H1 (cell line): ENCODE results near the gene IPO13. TPM values are rescaled to one million over a fixed set of nuclear protein-coding genes. Genes with fewer than 3 reads are reported as not detected.
A peak's percentile ranks its signal among the peaks of the same experiment; 100 is the strongest.

Source experiments
- CTCF ChIA-PET: fragments of 300-600 bp; sonication (Branson Sonifier 250); formaldehyde crosslinking; loops from one replicate; lab custom pipeline; 2021; ENCODE audit not compliant: partially characterized antibody; lab: Charles Lee
- POLR2A ChIA-PET: fragments of 300-600 bp; sonication (Branson Sonifier 250); formaldehyde crosslinking; loops from one replicate; lab custom pipeline; 2021; ENCODE audit warnings: inconsistent platforms; ENCODE audit not compliant: partially characterized antibody; lab: Charles Lee
- DNase-seq, 2 experiments: peaks; one replicate each; pipeline versions ENCODE4 v3.0.0 to v3.0.0-alpha.2; 2010 to 2022; ENCODE audit warnings: low spot score in 2 of 2, low read depth in 1 of 2, mixed read lengths in 1 of 2
- FAIRE-seq: peaks from 2 replicates; lab custom pipeline; 2011; peaks lifted over from hg19 to GRCh38; lab: Jason Lieb, UNC
- H2AFZ ChIP-seq: 2 replicates; pipeline ENCODE4 v1.8.1; 2012; ENCODE audit warnings: low read length, inconsistent platforms
- H2AK5ac ChIP-seq: 2 replicates; pipeline ENCODE4 v1.6.1; 2013; ENCODE audit warnings: low read depth, low read length
- H2BK120ac ChIP-seq: replicated peaks from 2 replicates; pipeline ENCODE3; 2013; ENCODE audit warnings: low read depth, low read length, inconsistent platforms
- H2BK12ac ChIP-seq: 2 replicates; pipeline ENCODE4 v1.6.1; 2013; ENCODE audit warnings: low read depth, low read length
- H2BK15ac ChIP-seq: 2 replicates; pipeline ENCODE4 v1.6.1; 2013; ENCODE audit warnings: low read length
- H2BK20ac ChIP-seq: 2 replicates; pipeline ENCODE4 v1.6.1; 2013; ENCODE audit warnings: low read length
- H2BK5ac ChIP-seq: 2 replicates; pipeline ENCODE4 v1.6.1; 2013; ENCODE audit warnings: low read depth, low read length
- H3K14ac ChIP-seq: 2 replicates; pipeline ENCODE4 v1.6.1; 2013; ENCODE audit warnings: inconsistent platforms; ENCODE audit not compliant: insufficient read length
- H3K18ac ChIP-seq: 2 replicates; pipeline ENCODE4 v1.6.1; 2013; ENCODE audit warnings: low read length; ENCODE audit errors: extremely low read depth
- H3K23ac ChIP-seq: 2 replicates; pipeline ENCODE4 v1.6.1; 2013; ENCODE audit warnings: inconsistent platforms; ENCODE audit not compliant: insufficient read length
- H3K23me2 ChIP-seq: 2 replicates; pipeline ENCODE4 v1.6.1; 2013; ENCODE audit warnings: low read depth, low read length
- H3K27ac ChIP-seq: 2 replicates; pipeline ENCODE4 v1.6.1; 2011; ENCODE audit warnings: low read depth, low read length, inconsistent platforms
- H3K27me3 ChIP-seq, 4 experiments: replicated peaks in 1 of 4; 1 replicate in 1 of 4; 2 replicates in 3 of 4; pipeline versions ENCODE4 v1.6.1 to v1.8.1; 2011 to 2013; ENCODE audit warnings: low read length in 3 of 4, mild to moderate bottlenecking in 3 of 4, inconsistent platforms in 2 of 4, mixed read lengths in 2 of 4, moderate library complexity in 1 of 4; ENCODE audit not compliant: control insufficient read depth in 3 of 4, insufficient read depth in 3 of 4; ENCODE audit errors: extremely low read depth in 1 of 4
- H3K36me3 ChIP-seq, 4 experiments: 2 replicates each; pipeline versions ENCODE4 v1.6.1 to v1.8.1; 2011 to 2013; ENCODE audit warnings: mild to moderate bottlenecking in 4 of 4, low read length in 3 of 4, moderate library complexity in 2 of 4, control low read depth in 1 of 4, inconsistent platforms in 1 of 4; ENCODE audit not compliant: insufficient read depth in 4 of 4, control insufficient read depth in 2 of 4
- H3K4ac ChIP-seq: replicated peaks from 2 replicates; pipeline ENCODE3; 2013; ENCODE audit warnings: low read length, low read depth, mixed read lengths, inconsistent platforms; ENCODE audit not compliant: insufficient read length
- H3K4me1 ChIP-seq, 4 experiments: replicated peaks in 1 of 4; 1 replicate in 1 of 4; 2 replicates in 3 of 4; pipeline versions ENCODE4 v1.6.1 to v1.8.1; 2011 to 2013; ENCODE audit warnings: low read length in 3 of 4, inconsistent platforms in 2 of 4, mixed read lengths in 1 of 4; ENCODE audit not compliant: insufficient read depth in 4 of 4, control insufficient read depth in 3 of 4
- H3K4me2 ChIP-seq, 2 experiments: 2 replicates each; pipeline versions ENCODE4 v1.6.1 to v1.8.1; 2011 to 2013; ENCODE audit warnings: low read depth in 2 of 2, low read length in 2 of 2, control low read depth in 1 of 2, inconsistent platforms in 1 of 2, mild to moderate bottlenecking in 1 of 2; ENCODE audit not compliant: insufficient read depth in 1 of 2
- H3K4me3 ChIP-seq, 4 experiments: fragments of 200-600, 300-600 bp in 1 of 4; sonication (generic), shearing (Covaris generic), sonication (Bioruptor Twin) in 1 of 4; 2 replicates each; pipeline versions ENCODE4 v1.5.1 to v1.8.1; 2011 to 2016; ENCODE audit warnings: low read length in 4 of 4, low read depth in 3 of 4, control low read depth in 2 of 4, inconsistent platforms in 2 of 4, mild to moderate bottlenecking in 2 of 4, mixed read lengths in 1 of 4, moderate library complexity in 1 of 4; ENCODE audit not compliant: insufficient read depth in 2 of 4; ENCODE audit errors: extremely low read depth in 1 of 4
- H3K56ac ChIP-seq: replicated peaks from 2 replicates; pipeline ENCODE3; 2013; ENCODE audit warnings: low read depth, mild to moderate bottlenecking, mixed read lengths, low read length, inconsistent platforms; ENCODE audit not compliant: insufficient read length
- H3K79me1 ChIP-seq: 2 replicates; pipeline ENCODE4 v1.6.1; 2013; ENCODE audit warnings: low read depth, low read length, control low read depth
- H3K79me2 ChIP-seq, 2 experiments: 2 replicates each; pipeline versions ENCODE4 v1.6.1 to v1.8.1; 2012 to 2013; ENCODE audit warnings: low read length in 2 of 2, mild to moderate bottlenecking in 2 of 2, inconsistent platforms in 1 of 2; ENCODE audit not compliant: insufficient read depth in 2 of 2, control insufficient read depth in 1 of 2
- H3K9ac ChIP-seq, 4 experiments: replicated peaks in 1 of 4; 1 replicate in 1 of 4; 2 replicates in 3 of 4; pipeline versions ENCODE4 v1.6.1 to v1.8.1; 2011 to 2013; ENCODE audit warnings: low read depth in 3 of 4, low read length in 3 of 4, control low read depth in 2 of 4, mild to moderate bottlenecking in 2 of 4, moderate library complexity in 2 of 4, inconsistent platforms in 1 of 4; ENCODE audit errors: extremely low read depth in 1 of 4
- H3K9me3 ChIP-seq, 2 experiments: 2 replicates each; pipeline versions ENCODE4 v1.6.1 to v1.8.1; 2012 to 2013; ENCODE audit warnings: mild to moderate bottlenecking in 2 of 2, moderate library complexity in 2 of 2, control low read depth in 1 of 2, inconsistent platforms in 1 of 2, low read depth in 1 of 2, low read length in 1 of 2, mixed read lengths in 1 of 2; ENCODE audit not compliant: insufficient read depth in 2 of 2
- H4K20me1 ChIP-seq, 2 experiments: replicated peaks in 1 of 2; 2 replicates each; pipeline versions ENCODE3 to v1.8.1; 2011 to 2013; ENCODE audit warnings: inconsistent platforms in 2 of 2, low read length in 2 of 2, mild to moderate bottlenecking in 1 of 2; ENCODE audit not compliant: insufficient read depth in 2 of 2, control insufficient read depth in 1 of 2
- H4K5ac ChIP-seq: 2 replicates; pipeline ENCODE4 v1.6.1; 2013; ENCODE audit warnings: low read length, low read depth, mixed read lengths, inconsistent platforms; ENCODE audit not compliant: insufficient read length
- H4K8ac ChIP-seq: 2 replicates; pipeline ENCODE4 v1.8.0; 2013; ENCODE audit warnings: mild to moderate bottlenecking, moderate library complexity, low read length, inconsistent platforms; ENCODE audit not compliant: insufficient read depth; ENCODE audit errors: extremely low read depth
- H4K91ac ChIP-seq: replicated peaks from 2 replicates; pipeline ENCODE3; 2013; ENCODE audit warnings: low read length, mixed read lengths, inconsistent platforms; ENCODE audit not compliant: insufficient read length
- ASH2L ChIP-seq: fragments of 200-600, 300-600 bp; sonication (generic); IDR thresholded peaks from one replicate; pipeline ENCODE4 v1.7.1; 2017; ENCODE audit warnings: low read length
- CREB1 ChIP-seq: IDR thresholded peaks from 2 replicates; pipeline ENCODE4 v1.6.1; 2012; ENCODE audit warnings: inconsistent platforms
- EP300 ChIP-seq, 2 experiments: IDR thresholded peaks; 1 replicate in 1 of 2; 2 replicates in 1 of 2; pipeline ENCODE4 v1.6.1; 2011 to 2012; ENCODE audit warnings: low read depth in 2 of 2, low read length in 2 of 2, mild to moderate bottlenecking in 2 of 2, borderline replicate concordance in 1 of 2, inconsistent platforms in 1 of 2, moderate library complexity in 1 of 2
- KDM4A ChIP-seq: IDR thresholded peaks from one replicate; pipeline ENCODE4 v1.7.1; 2012; ENCODE audit warnings: low read depth, mild to moderate bottlenecking, moderate library complexity, low read length, inconsistent platforms; ENCODE audit not compliant: severe bottlenecking
- RNF2 ChIP-seq: fragments of 200-900, 300-1000 bp; sonication (generic); IDR thresholded peaks from 2 replicates; pipeline ENCODE4 v1.7.1; 2016; ENCODE audit warnings: borderline replicate concordance, low read depth, mild to moderate bottlenecking, antibody characterized with exemption, low read length; ENCODE audit not compliant: poor library complexity, severe bottlenecking; ENCODE audit errors: missing control alignments
- TEAD4 ChIP-seq: IDR thresholded peaks from 2 replicates; pipeline ENCODE4 v1.6.1; 2012; ENCODE audit warnings: low read depth, low read length, inconsistent platforms, mixed read lengths
- YY1 ChIP-seq: IDR thresholded peaks from 2 replicates; pipeline ENCODE4 v1.6.1; 2011; ENCODE audit warnings: low read depth, mild to moderate bottlenecking, low read length
- WGBS, 2 experiments: shearing (Covaris generic) in 1 of 2; methylation state at CpG; one replicate each; pipeline versions ENCODE4 v1.1.6 to v1.1.7; 2013 to 2015; ENCODE audit warnings: low lambda C conversion rate in 2 of 2, mixed read lengths in 2 of 2, inconsistent platforms in 1 of 2, low coverage in 1 of 2, missing lambda C conversion rate in 1 of 2; ENCODE audit not compliant: insufficient replicate concordance in 2 of 2, insufficient coverage in 1 of 2, insufficient read length in 1 of 2; ENCODE audit errors: extremely low coverage in 1 of 2, missing lambda C conversion rate in 1 of 2; 5-methylcytosine and 5-hydroxymethylcytosine counted together
- polyA plus RNA-seq, 7 experiments: library from polyadenylated mRNA; depleted of rRNA in 3 of 7; stranded (reverse) in 5 of 7; unstranded in 2 of 7; fragments of >200 nt in 5 of 7; fragments of 200-250 nt in 2 of 7; gene quantifications; 1 replicate in 5 of 7; 2 replicates in 1 of 7; 4 replicates in 1 of 7; pipeline versions ENCODE4 v1.2.1 to v1.2.3, GENCODE V29; 2011 to 2013; ENCODE audit warnings: missing spikeins in 2 of 7, mixed read lengths in 2 of 7
- total RNA-seq: library from RNA; stranded (reverse); fragmentation: NEBNext Ultra II Directional; extraction: Animal tissue kit (Norgen Biotek cat#: 25700); gene quantifications from 2 replicates; pipeline ENCODE4 v1.2.1, GENCODE V29; 2021
- TF ChIP-seq, protein P1 (sequence below): IDR thresholded peaks from 2 replicates; pipeline ENCODE4 v1.6.1; 2012; ENCODE audit warnings: inconsistent platforms
- TF ChIP-seq, protein P2 (sequence below): IDR thresholded peaks from 2 replicates; pipeline ENCODE4 v1.6.1; 2012; ENCODE audit warnings: low read length, inconsistent platforms

The IPO13 gene
- total and polyA plus RNA-seq, 2 of the 8 experiments (the other 6 are each of a cell fraction or from before 2014, with no cell fraction given): 23.0 to 27.0 TPM

DNA sequence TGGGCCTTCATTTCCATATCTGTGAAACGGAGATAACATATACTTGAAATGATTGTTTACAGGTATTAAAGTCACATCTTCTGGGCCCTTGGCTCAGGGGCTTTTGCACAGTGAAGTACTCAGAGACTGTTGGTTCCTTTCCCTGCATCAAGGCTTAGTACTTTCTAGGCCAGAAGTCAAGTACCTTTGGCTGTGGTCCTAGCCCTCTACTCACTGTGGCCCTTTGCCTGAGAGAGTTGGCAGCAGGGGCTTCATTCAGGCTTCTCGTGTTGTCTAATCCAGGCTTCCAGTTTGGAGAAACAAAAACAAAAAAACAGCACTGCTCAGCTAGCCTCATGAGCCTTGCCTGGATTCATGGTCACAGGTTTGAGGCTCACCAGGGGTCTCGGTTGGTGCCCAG, 14.9 kb downstream of the IPO13 start:
- POLR2A ChIA-PET: interaction anchor here (1.8 kb wide), 1 partner anchor 9 kb away, joined by 5 read pairs; no protein-coding TSS in a partner anchor
- TF ChIP-seq, protein P1, sequence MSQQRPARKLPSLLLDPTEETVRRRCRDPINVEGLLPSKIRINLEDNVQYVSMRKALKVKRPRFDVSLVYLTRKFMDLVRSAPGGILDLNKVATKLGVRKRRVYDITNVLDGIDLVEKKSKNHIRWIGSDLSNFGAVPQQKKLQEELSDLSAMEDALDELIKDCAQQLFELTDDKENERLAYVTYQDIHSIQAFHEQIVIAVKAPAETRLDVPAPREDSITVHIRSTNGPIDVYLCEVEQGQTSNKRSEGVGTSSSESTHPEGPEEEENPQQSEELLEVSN: no peak
- TF ChIP-seq RNF2 (no peak), ASH2L (no peak), EP300 (IDR thresholded peaks at IDR 0.05; ENCODE audit: borderline replicate concordance in 1 of 2, low read depth in 2 of 2, low read length in 2 of 2) (no peak), CREB1 (no peak), KDM4A (no peak), YY1 (no peak), TEAD4 (no peak)
- TF ChIP-seq, protein P2, sequence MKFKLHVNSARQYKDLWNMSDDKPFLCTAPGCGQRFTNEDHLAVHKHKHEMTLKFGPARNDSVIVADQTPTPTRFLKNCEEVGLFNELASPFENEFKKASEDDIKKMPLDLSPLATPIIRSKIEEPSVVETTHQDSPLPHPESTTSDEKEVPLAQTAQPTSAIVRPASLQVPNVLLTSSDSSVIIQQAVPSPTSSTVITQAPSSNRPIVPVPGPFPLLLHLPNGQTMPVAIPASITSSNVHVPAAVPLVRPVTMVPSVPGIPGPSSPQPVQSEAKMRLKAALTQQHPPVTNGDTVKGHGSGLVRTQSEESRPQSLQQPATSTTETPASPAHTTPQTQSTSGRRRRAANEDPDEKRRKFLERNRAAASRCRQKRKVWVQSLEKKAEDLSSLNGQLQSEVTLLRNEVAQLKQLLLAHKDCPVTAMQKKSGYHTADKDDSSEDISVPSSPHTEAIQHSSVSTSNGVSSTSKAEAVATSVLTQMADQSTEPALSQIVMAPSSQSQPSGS: no peak

More for the DNA sequence above, 14.9 kb downstream of the IPO13 start:
- no peak overlapping the region for H3K18ac ChIP-seq
- no peak overlapping the region for H2AK5ac ChIP-seq
- no peak for FAIRE-seq
- no peak overlapping the region for H2BK120ac ChIP-seq
- H3K56ac ChIP-seq: no peak overlapping the region
- H3K4me1 ChIP-seq: no peaks in the 10 kb centered on the region
- no peak overlapping the region for H3K4me3 ChIP-seq
- H4K20me1 ChIP-seq: peaks cover 0 to 1% of the 10 kb centered on the region in 2 experiments
- H3K23ac ChIP-seq: no peak overlapping the region
- WGBS, 2 experiments: 87% methylated on average over 3 of the region's 3 CpGs; no CpG with 5 or more reads in 1 of the 2 experiments
- peaks cover 5% of the 10 kb centered on the region; the same call in 1 of the 2 replicates for H3K23me2 ChIP-seq
- H2BK12ac ChIP-seq: no peak overlapping the region
- no peak overlapping the region for H4K8ac ChIP-seq
- H2BK5ac ChIP-seq: peak overlapping the region; percentile 9; the same call in 1 of the 2 replicates
- no peak overlapping the region for H2BK20ac ChIP-seq
- no peaks in the 10 kb centered on the region for H3K79me2 ChIP-seq
- H3K4me2 ChIP-seq: no peak overlapping the region
- no peak overlapping the region for H3K4ac ChIP-seq
- H3K9me3 ChIP-seq: no peaks in the 10 kb centered on the region
- H3K27ac ChIP-seq: no peak overlapping the region
- H2AFZ ChIP-seq: no peak overlapping the region
- no peaks in the 10 kb centered on the region for H3K27me3 ChIP-seq
- H2BK15ac ChIP-seq: no peak overlapping the region
- CTCF ChIA-PET: interaction anchor here (0.6 to 2.0 kb wide), 4 partner anchors 9 to 74 kb away, joined by 3 to 6 read pairs (median 5); no protein-coding TSS in a partner anchor
- no peak overlapping the region for H4K91ac ChIP-seq
- no peak for DNase-seq
- H3K36me3 ChIP-seq: peaks cover 3 to 11% (median 8%) of the 10 kb centered on the region in 4 experiments; a peak in 4 of 8 replicates
- no peak overlapping the region for H3K14ac ChIP-seq
- no peak overlapping the region for H3K9ac ChIP-seq
- H4K5ac ChIP-seq: no peak overlapping the region
- H3K79me1 ChIP-seq: no peaks in the 10 kb centered on the region
